Astrocyte of the spinal cord (primary cell): ENCODE results near the gene POU2AF3.

Experiments used
- DNase-seq: peaks from one replicate; pipeline ENCODE4 v3.0.0; 2011; ENCODE audit warnings: low read depth, low spot score
- H3K4me3 ChIP-seq: 2 replicates; pipeline ENCODE4 v1.5.1; 2011; ENCODE audit warnings: low read depth, mild to moderate bottlenecking, low read length, moderate library complexity
- in situ Hi-C: cut with HindIII; loops from 2 replicates; pipeline ENCODE4 v1.10.0; 2017; ENCODE audit warnings: low sequenced_read_pairs
- TF ChIP-seq, protein P1 (sequence below): IDR thresholded peaks from 2 replicates; pipeline ENCODE4 v1.5.1; 2012; ENCODE audit warnings: low read depth, mild to moderate bottlenecking, low read length, inconsistent platforms

POU2AF3 gene

GRCh38 chr11:111355956-111356659, 57.8 kb downstream of the POU2AF3 start:
- TF ChIP-seq, protein P1, sequence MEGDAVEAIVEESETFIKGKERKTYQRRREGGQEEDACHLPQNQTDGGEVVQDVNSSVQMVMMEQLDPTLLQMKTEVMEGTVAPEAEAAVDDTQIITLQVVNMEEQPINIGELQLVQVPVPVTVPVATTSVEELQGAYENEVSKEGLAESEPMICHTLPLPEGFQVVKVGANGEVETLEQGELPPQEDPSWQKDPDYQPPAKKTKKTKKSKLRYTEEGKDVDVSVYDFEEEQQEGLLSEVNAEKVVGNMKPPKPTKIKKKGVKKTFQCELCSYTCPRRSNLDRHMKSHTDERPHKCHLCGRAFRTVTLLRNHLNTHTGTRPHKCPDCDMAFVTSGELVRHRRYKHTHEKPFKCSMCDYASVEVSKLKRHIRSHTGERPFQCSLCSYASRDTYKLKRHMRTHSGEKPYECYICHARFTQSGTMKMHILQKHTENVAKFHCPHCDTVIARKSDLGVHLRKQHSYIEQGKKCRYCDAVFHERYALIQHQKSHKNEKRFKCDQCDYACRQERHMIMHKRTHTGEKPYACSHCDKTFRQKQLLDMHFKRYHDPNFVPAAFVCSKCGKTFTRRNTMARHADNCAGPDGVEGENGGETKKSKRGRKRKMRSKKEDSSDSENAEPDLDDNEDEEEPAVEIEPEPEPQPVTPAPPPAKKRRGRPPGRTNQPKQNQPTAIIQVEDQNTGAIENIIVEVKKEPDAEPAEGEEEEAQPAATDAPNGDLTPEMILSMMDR, result no peak
- DNase-seq, result no peak
- in situ Hi-C loops, result no loop called here
- no peak overlapping the region for H3K4me3 ChIP-seq

DNA sequence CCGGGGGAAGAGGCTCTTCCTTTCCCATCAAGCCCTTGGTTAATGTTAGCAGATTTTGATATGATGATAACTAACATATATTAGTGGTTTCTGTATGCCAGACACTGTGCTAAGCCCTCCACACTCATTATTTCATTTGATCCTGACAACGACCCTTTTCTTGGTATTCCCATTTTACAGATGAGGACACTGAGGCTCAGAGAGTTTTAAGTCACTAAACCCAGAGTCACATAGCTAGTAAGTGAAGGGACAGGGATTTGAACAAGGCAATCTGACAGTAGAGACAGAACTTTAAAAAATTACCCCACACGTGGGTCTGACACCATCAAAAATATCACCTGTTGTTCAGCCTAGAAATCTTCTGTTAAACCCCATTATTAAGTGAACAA, 58.3 kb downstream of the POU2AF3 start:
- in situ Hi-C loops, result no loop called here
- DNase-seq, result no peak
- H3K4me3 ChIP-seq, result no peak overlapping the region
- TF ChIP-seq, protein P1, result no peak

GRCh38 chr11:111357150-111358037, 59.0 kb downstream of the POU2AF3 start:
- in situ Hi-C loops, result no loop called here
- H3K4me3 ChIP-seq, result no peak overlapping the region
- TF ChIP-seq, protein P1, result no peak
- DNase-seq, result no peak
